Measurements from ENCODE around the gene CPN1. TPM values are rescaled to one million over a fixed set of nuclear protein-coding genes. Genes with fewer than 3 reads are reported as not detected.

CPN1 gene
- polyA plus RNA-seq, 1 experiment: not detected

DNA sequence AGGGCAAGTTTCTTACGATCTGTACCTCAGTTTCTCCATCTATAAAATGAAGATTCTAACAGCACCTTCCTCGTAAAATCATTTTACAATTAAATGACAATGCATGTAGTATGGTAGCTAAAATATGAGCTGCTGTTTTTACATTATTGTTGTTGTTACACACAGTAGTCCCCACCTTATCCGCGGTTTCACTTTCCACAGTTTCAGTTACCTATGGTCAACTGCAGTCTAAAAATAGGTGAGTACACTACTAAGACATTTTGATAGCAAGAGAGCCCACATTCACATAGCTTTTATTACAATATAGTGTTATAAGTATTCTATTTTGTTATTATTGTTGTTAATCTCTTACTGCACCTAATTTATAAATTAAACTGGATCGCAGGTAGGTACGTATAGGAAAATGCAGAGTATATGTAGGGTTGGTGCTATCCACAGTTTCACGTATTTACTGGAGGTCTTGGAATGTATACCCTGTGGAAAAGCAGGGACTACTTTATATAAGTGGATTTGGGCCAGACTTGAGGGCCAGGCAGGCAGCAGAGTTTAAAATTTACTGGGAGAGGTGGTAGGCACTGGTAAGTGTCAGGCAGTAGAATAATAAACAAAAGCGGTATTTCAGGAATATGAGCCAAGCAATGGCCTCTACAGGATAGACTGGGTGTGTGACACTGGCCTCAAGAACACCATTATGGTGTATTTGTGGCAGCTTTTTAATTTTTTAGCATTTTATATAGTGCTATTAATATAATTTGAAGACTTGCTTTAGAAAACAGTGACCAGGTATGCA is 82.2 kb downstream of the CPN1 start:
- Histone ChIP-seq H3K4me3 (ENCODE audit: low read depth, low read length) (no peak overlapping the region), H3K36me3 (ENCODE audit: control insufficient read depth, insufficient read depth, low read length) (no peaks in the 10 kb centered on the region), H3K27me3 (ENCODE audit: control insufficient read depth, insufficient read depth, low read length) (no peaks in the 10 kb centered on the region)
- no peak for TF ChIP-seq CTCF (IDR thresholded peaks at IDR 0.05; ENCODE audit: insufficient read depth, low read depth, low read length)
- CTCF ChIA-PET: interaction anchor here (1.3 to 3.3 kb wide), 3 partner anchors 10 to 154 kb away, joined by 3 to 11 read pairs (median 3); partner anchors contain the start of gene DNMBP
- no peak for DNase-seq (ENCODE audit: low read depth)
- POLR2A ChIA-PET: no interaction called here

- Histone ChIP-seq H3K27me3 (ENCODE audit: control insufficient read depth, insufficient read depth, low read length) (no peaks in the 10 kb centered on the region), H3K4me3 (ENCODE audit: low read depth, low read length) (no peak overlapping the region), H3K36me3 (ENCODE audit: control insufficient read depth, insufficient read depth, low read length) (no peaks in the 10 kb centered on the region)
- POLR2A ChIA-PET: no interaction called here
- no peak for DNase-seq (ENCODE audit: low read depth)
- no peak for TF ChIP-seq CTCF (IDR thresholded peaks at IDR 0.05; ENCODE audit: insufficient read depth, low read depth, low read length)
- CTCF ChIA-PET: interaction anchor here (1.3 to 3.3 kb wide), 2 partner anchors 11 to 153 kb away, joined by 3 to 11 read pairs; partner anchors contain the start of gene DNMBP
Observed at GRCh38 chr10:99998889-99999288, 82.8 kb downstream of the CPN1 start.

- POLR2A ChIA-PET: no interaction called here
- no peak overlapping the region for H3K4me3 ChIP-seq (ENCODE audit: low read depth, low read length)
- no peak for DNase-seq (ENCODE audit: low read depth)
Observed at GRCh38 chr10:99996671-99997648, 84.7 kb downstream of the CPN1 start.

GRCh38 chr10:99995713-99996112 is 86.0 kb downstream of the CPN1 start:
- Histone ChIP-seq H3K27me3 (ENCODE audit: control insufficient read depth, insufficient read depth, low read length) (no peaks in the 10 kb centered on the region), H3K36me3 (ENCODE audit: control insufficient read depth, insufficient read depth, low read length) (no peaks in the 10 kb centered on the region), H3K4me3 (ENCODE audit: low read depth, low read length) (no peak overlapping the region)
- TF ChIP-seq CTCF (IDR thresholded peaks at IDR 0.05; ENCODE audit: insufficient read depth, low read depth, low read length): no peak
- DNase-seq (ENCODE audit: low read depth): no peak
- ChIA-PET CTCF (interaction anchor here (1.8 to 3.3 kb wide), 2 partner anchors 11 to 14 kb away, joined by 5 to 8 read pairs; partner anchors contain the start of gene DNMBP), POLR2A (no interaction called here)

More at GRCh38 chr10:99996671-99997648, 84.7 kb downstream of the CPN1 start:
- TF ChIP-seq CTCF (IDR thresholded peaks at IDR 0.05; ENCODE audit: insufficient read depth, low read depth, low read length): no peak
- Histone ChIP-seq H3K27me3 (ENCODE audit: control insufficient read depth, insufficient read depth, low read length) (no peaks in the 10 kb centered on the region), H3K36me3 (ENCODE audit: control insufficient read depth, insufficient read depth, low read length) (no peaks in the 10 kb centered on the region)
- CTCF ChIA-PET: interaction anchor here (0.6 to 1.8 kb wide), 2 partner anchors 12 to 135 kb away, joined by 3 to 5 read pairs; no protein-coding TSS in a partner anchor
